NCI-H2029 (cell line): ENCODE results near the gene RNF113A.
A peak's percentile ranks its signal among the peaks of the same experiment; 100 is the strongest.
"Not testable (repeated sequence)": the region's sequence is repeated elsewhere in the genome, so short reads cannot be mapped to it uniquely, and the experiment has no call there.

Experiments
- DNase-seq: peaks from one replicate; lab custom pipeline; 2025; lab: John Stamatoyannopoulos, UW

RNF113A gene

GRCh38 chrX:119871599-119872395 is at the start of gene RNF113A, which contains the start of gene NDUFA1:
TSS of gene RNF113A (minus strand) at chrX:119871733. CDS start at chrX:119871613, 120 bp downstream.
TSS of gene NDUFA1 (plus strand) at chrX:119871832. CDS start at chrX:119871912, 80 bp downstream.
- peak; percentile 82 for DNase-seq

- DNase-seq = no peak
Observed at GRCh38 chrX:119919835-119920585, 48.5 kb upstream of the RNF113A start.

DNA sequence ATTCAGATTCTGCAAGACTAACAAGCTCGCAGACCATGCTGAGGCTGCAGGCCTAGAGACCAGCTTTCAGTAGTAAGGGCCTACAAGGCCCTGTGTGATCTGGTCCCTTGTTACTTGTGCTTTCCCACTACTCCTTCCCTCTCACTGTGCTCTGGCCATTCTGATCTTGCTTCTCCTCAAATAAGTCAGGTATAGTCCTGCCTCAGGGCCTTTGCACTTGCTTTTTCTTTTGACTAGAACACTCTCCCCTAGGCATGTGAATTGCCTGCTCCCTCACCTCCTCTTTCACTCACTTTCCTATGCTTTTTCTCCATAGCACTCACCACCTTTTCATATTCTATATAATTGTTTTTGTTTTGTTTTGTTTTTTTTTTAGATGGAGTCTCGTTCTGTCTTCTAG is 46.3 kb upstream of the RNF113A start:
- DNase-seq = no peak

- DNase-seq = no peak
Observed at GRCh38 chrX:119916310-119916709, 44.8 kb upstream of the RNF113A start.

GRCh38 chrX:119900976-119901375 is 29.4 kb upstream of the RNF113A start:
- no peak for DNase-seq

DNA sequence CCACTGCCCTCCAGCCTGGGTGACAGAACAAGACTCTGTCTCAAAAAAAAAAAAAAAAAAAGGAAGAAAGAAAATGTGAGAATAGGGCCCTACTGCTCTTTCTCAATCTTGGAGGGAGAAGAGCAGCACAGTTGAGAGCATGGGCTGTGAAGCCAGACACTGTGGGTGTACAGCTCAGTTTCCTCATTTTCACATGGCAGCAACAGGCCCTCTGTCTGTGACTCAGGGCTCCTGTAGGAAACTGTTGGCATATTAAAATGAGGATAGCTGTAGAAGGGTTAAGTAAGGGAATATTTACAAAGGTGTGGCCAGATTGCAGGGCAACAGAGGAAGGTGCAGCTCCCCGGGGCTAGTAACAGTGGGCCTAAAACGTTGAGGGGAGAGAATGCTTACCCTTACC is 27.6 kb upstream of the RNF113A start:
- DNase-seq = no peak

DNA sequence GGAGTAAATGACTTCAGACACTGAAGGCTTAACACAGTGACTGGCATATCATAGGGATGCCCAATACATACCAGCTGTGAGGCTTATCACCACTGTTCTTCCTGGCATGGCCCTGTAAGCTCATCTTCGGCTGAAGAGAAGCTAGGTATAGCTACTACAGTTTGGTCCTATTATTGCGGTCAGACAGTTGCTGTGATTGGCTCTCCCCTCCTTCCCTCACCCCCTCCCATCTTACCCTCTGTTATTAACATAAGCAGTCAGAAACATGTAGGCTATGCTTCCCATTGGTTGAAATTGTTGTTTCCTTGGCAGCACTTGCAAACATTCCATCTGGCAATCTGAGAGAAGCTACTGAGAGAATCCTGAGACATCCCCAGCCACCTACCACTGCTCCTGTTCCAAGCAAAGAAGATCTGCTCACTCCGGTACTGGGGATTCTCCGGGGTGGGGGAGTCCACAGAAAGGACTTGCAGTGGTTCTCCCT is 24.4 kb upstream of the RNF113A start, which contains the start of gene AKAP14:
AKAP14 (plus strand) TSS at position 51 of the 484 bp plus-strand sequence. CDS start 7,331 bp downstream, outside the sequence.
- no peak for DNase-seq

- DNase-seq = not testable (repeated sequence)
Observed at GRCh38 chrX:119891961-119892692, 20.6 kb upstream of the RNF113A start.

DNA sequence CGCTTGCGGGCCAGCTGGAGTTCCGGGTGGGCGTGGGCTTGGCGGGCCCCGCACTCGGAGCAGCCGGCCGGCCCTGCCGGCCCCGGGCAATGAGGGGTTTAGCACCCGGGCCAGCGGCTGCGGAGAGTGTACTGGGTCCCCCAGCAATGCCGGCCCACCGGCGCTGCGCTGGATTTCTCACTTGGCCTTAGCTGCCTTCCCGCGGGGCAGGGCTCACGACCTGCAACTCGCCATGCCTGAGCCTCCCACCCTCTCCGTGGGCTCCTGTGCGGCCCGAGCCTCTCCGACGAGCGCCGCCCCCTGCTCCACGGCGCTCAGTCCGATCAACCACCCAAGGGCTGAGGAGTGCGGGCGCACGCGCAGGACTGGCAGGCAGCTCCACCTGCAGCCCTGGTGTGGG is 19.1 kb upstream of the RNF113A start:
- DNase-seq = not testable (repeated sequence)

DNA sequence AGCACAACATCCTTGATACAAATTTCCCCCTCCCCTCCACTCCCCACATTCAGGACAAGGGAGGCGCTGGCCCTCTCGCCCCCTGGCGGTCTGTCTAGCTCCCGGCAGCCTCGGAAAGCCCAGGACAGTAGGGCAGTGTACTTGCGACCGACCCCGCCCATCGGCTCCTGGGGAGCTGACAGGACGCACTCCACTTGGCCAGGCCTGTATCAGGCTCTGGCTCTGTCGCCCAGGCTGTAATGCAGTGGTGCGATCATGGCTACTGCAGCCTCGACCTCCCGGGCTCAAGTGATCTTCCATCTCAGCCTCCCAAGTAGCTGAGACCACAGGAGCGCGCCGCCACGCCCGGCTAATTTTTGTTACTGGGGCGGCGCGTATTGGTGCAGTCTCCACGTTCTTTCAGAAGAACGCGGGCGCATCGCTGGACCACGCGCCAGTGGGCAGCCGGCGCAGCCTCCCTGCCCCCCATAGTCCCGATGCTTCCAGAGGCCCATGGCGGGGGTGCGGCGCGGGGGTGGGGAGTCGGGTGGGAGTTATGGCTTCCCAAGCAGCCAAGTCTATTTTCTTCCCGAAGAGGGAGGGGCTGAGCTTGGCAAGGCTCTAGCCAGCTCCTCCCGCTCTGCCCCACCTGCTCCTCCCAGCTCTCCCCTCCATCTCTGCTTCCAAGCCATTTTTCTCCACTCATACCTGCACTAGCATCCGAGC is 16.3 kb upstream of the RNF113A start:
- peak; percentile 6 for DNase-seq

- DNase-seq = no peak
Observed at GRCh38 chrX:119885554-119886428, 14.3 kb upstream of the RNF113A start.

DNA sequence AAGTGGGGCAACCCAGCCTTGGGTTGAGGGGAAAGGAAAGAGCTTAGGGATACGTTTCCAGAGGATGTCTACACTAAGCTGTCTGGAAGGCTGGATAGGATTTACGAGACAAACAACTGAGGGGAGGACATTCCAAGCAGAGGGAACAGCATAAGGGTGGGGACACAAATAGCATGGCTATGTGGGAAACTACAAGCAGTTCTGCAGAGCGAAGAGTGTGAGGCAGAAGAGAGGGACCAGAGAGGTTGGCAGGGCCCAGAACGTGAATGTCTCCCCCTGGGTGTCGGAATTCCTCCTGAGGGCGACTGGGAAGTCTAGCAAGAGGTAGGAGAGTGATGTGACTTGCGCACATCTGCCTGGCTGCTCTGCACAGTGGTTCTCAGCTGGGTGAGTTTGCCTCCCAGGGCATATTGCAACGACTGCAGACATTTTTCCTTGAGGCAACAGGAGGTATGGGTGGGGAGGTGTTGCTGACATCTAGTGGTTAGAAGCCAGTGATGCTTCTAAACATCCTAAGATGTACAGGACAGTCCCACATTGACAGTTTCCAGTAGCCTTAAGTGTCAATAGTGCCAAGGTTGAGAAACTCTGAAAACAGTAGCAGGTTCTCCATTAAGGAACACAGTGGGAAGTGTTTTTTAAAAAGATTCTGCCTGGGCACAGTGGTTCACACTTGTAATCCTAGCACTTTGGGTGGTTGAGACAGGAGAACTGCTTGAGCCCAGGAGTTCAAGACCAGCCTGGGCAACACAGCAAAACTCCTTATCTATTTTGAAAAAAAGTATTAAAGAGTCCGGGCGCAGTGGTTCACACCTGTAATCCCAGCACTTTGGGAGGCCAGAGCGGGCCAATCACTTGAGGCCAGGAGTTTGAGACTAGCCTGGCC is 9.3 kb upstream of the RNF113A start:
- DNase-seq = peak; percentile 7

- DNase-seq = no peak
Observed at GRCh38 chrX:119880076-119880475, 8.5 kb upstream of the RNF113A start.

DNA sequence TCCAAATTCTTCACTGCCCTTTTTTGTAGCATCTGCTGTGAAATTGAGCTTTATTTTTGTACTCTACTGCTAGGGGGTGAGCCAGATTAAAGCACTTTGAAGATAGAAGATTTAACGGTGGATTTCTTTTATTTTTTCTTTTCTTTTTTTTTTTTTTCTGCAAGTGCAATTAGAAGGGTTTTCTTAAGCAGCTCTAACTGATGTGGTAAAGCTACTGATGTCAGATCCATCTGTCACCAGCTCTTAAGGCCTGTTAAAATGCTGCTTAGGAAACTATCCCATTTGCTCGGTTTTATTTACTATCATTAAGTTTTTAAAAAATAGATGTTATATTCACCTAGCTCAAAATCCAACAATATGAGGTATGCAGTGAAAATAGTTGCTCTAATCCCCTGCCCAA is 7.2 kb upstream of the RNF113A start:
- DNase-seq = no peak

DNA sequence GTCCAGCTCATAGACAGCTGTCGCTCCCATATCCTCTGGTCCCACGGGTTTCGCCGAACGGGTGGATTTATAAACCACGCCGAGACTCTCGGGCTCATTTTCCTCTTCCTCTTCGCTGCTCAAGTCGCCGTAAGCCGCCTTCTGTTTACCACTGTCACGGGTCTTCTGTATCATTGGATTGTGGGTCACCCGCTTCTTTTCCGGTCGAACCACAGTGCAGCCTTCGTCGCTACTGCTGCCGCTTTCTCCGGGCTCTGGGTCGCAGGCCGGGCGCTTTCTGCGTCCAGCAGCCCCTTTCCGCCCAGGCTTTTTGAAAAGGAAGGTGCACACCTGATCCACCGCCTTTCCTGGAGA is 311 bp downstream of the RNF113A start:
- no peak for DNase-seq

- DNase-seq = peak; percentile 14
Observed at GRCh38 chrX:119870626-119871131, 854 bp downstream of the RNF113A start.

DNA sequence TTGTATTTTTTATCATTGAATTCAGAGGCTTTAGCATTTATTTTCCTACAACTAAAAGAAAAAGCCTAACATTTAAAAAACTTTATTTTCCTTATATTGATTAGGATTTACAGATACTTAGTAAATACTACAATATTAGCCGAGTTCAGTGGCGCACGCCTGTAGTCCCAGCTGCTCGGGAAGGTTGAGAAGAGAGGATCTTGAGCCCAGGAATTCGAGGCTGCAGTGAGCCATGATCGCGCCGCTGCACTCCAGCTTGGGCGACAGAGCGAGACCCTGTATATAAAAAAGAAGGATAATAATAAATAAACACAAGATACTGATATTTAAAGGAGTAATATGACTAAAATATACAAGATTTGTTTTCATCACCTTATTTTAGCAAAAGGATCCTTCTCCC is 18.1 kb downstream of the RNF113A start:
- no peak for DNase-seq

- DNase-seq = peak; percentile 95
Observed at GRCh38 chrX:119852382-119853353, 18.9 kb downstream of the RNF113A start, which contains the start of gene UPF3B. TSS of gene UPF3B (minus strand) at chrX:119852963. CDS start at chrX:119852928, 35 bp downstream.
